Measurements from ENCODE around the gene PDZD8. TPM values are rescaled to one million over a fixed set of nuclear protein-coding genes. Genes with fewer than 3 reads are reported as not detected.
"Not testable (repeated sequence)": the region's sequence is repeated elsewhere in the genome, so short reads cannot be mapped to it uniquely, and the experiment has no call there.

The PDZD8 gene
- total RNA-seq, 1 experiment from 2014 or later = 16.0 TPM

DNA sequence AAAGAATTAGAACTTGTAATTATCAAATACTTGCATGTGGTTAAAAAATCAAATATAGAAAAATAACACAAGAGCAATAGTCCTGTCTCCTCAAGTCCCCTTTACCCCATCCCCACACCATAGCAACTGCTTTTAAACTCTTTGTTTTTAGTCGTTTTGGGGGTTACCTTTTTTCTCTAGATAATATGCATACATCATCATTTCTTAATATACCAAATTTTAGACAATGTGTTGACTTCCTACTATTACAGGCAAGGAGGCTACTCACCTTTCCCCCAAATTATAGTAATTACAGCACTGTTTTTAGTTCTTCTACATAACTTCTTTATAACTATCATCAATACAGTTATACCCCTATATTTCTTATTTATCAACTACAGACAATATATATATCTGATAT, 77.0 kb downstream of the PDZD8 start:
- Histone ChIP-seq H3K9me2 (ENCODE audit: insufficient read depth) (no peaks in the 10 kb centered on the region; the same call in 1 of the 2 replicates), H4K20me1 (ENCODE audit: insufficient read depth) (no peaks in the 10 kb centered on the region), H3K79me2 (ENCODE audit: low read depth) (no peaks in the 10 kb centered on the region), H2AFZ (no peak overlapping the region), H3K4me3 (no peak overlapping the region), H3K4me2 (no peak overlapping the region), H3K36me3 (ENCODE audit: low read depth) (no peaks in the 10 kb centered on the region), H3K9me3 (ENCODE audit: insufficient read depth, low read depth) (no peaks in the 10 kb centered on the region), H3F3A (ENCODE audit: insufficient read depth, low read depth) (no peaks in the 10 kb centered on the region), H3K27ac (no peak overlapping the region), H3K27me3 (ENCODE audit: insufficient read depth, low read depth) (no peaks in the 10 kb centered on the region), H3K4me1 (replicated peaks; ENCODE audit: insufficient read depth) (no peaks in the 10 kb centered on the region)
- intact Hi-C loops (cut with micrococcal nuclease; ENCODE audit: unreplicated experiment) = no loop called here
- DNase-seq = no peak
- TF ChIP-seq, protein P1, sequence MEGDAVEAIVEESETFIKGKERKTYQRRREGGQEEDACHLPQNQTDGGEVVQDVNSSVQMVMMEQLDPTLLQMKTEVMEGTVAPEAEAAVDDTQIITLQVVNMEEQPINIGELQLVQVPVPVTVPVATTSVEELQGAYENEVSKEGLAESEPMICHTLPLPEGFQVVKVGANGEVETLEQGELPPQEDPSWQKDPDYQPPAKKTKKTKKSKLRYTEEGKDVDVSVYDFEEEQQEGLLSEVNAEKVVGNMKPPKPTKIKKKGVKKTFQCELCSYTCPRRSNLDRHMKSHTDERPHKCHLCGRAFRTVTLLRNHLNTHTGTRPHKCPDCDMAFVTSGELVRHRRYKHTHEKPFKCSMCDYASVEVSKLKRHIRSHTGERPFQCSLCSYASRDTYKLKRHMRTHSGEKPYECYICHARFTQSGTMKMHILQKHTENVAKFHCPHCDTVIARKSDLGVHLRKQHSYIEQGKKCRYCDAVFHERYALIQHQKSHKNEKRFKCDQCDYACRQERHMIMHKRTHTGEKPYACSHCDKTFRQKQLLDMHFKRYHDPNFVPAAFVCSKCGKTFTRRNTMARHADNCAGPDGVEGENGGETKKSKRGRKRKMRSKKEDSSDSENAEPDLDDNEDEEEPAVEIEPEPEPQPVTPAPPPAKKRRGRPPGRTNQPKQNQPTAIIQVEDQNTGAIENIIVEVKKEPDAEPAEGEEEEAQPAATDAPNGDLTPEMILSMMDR (conservative IDR thresholded peaks at IDR 0.05) = no peak
- no peak for TF ChIP-seq EZH2 (IDR thresholded peaks at IDR 0.05; ENCODE audit: low read depth)
- CTCF ChIA-PET = no interaction called here
- BruUV-seq (replicated peaks) = no TSS peak
- POLR2A ChIA-PET (ENCODE audit: unreplicated experiment) = no interaction called here

DNA sequence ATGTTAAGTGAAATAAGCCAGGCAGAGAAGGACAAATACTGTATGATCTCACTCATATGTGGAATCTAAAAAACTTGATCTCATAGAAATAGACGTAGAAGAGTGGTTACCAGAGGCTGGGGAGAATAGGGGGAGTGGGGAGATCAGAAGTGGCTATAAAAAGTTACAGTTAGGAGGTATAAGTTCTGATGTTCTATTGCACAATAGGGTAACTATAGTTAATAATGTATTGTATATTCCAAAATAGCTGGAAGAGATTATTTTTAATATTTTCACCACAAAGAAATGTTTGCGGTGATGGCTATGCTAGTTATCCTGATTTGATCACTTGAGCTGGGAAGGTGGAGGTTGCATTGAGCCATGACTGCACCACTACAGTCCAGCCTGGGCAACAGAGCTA, 80.5 kb downstream of the PDZD8 start:
- no peaks in the 10 kb centered on the region for H3K36me3 ChIP-seq (ENCODE audit: low read depth)
- no peaks in the 10 kb centered on the region for H3K4me1 ChIP-seq (replicated peaks; ENCODE audit: insufficient read depth)
- no peaks in the 10 kb centered on the region for H3K79me2 ChIP-seq (ENCODE audit: low read depth)
- no peak for DNase-seq
- H3F3A ChIP-seq (ENCODE audit: insufficient read depth, low read depth) = no peaks in the 10 kb centered on the region
- no TSS peak for BruUV-seq (replicated peaks)
- CTCF ChIA-PET = no interaction called here
- no peak overlapping the region for H2AFZ ChIP-seq
- no peak overlapping the region for H3K4me3 ChIP-seq
- H3K27ac ChIP-seq = no peak overlapping the region
- H3K4me2 ChIP-seq = no peak overlapping the region
- intact Hi-C loops (cut with micrococcal nuclease; ENCODE audit: unreplicated experiment) = no loop called here
- TF ChIP-seq, protein P1 (conservative IDR thresholded peaks at IDR 0.05) = no peak
- TF ChIP-seq EZH2 (IDR thresholded peaks at IDR 0.05; ENCODE audit: low read depth) = no peak
- no peaks in the 10 kb centered on the region for H3K9me3 ChIP-seq (ENCODE audit: insufficient read depth, low read depth)
- POLR2A ChIA-PET (ENCODE audit: unreplicated experiment) = no interaction called here
- H3K9me2 ChIP-seq (ENCODE audit: insufficient read depth) = no peaks in the 10 kb centered on the region; the same call in 1 of the 2 replicates
- H4K20me1 ChIP-seq (ENCODE audit: insufficient read depth) = no peaks in the 10 kb centered on the region
- no peaks in the 10 kb centered on the region for H3K27me3 ChIP-seq (ENCODE audit: insufficient read depth, low read depth)

DNA sequence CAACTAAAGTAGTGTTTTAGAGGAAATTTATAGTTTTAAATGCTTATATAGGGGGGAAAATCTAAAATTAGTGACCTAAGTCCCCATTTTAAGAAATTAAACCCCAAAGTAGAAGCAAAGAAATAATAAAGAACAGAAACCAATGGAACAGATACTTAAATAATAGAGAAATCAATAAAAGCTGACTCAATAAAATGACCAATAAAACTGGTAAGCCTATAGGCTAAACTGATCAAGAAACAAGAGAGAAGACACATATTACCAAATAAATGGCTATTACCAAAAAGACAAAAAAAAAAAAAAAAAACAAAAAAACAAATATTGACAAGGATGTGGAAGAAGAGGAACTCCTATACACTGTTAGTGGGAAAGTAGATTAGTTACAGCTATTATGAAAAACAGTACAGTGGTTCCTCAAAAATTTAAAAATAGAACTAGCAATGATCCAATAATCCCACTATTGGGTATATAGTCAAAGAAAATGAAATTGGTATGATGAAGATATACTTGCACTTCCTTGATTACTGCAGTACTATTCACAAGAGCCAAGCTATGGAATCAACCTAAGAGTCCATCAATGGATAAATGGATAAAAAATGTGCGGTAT, 81.1 kb downstream of the PDZD8 start:
- no peaks in the 10 kb centered on the region for H3K27me3 ChIP-seq (ENCODE audit: insufficient read depth, low read depth)
- DNase-seq = no peak
- H3K9me3 ChIP-seq (ENCODE audit: insufficient read depth, low read depth) = no peaks in the 10 kb centered on the region
- ChIA-PET POLR2A (ENCODE audit: unreplicated experiment) (no interaction called here), CTCF (no interaction called here)
- H4K20me1 ChIP-seq (ENCODE audit: insufficient read depth) = no peaks in the 10 kb centered on the region
- H2AFZ ChIP-seq = no peak overlapping the region
- intact Hi-C loops (cut with micrococcal nuclease; ENCODE audit: unreplicated experiment) = no loop called here
- H3K79me2 ChIP-seq (ENCODE audit: low read depth) = no peaks in the 10 kb centered on the region
- no peak overlapping the region for H3K4me3 ChIP-seq
- BruUV-seq (replicated peaks) = no TSS peak
- no peaks in the 10 kb centered on the region; the same call in 1 of the 2 replicates for H3K9me2 ChIP-seq (ENCODE audit: insufficient read depth)
- H3K4me1 ChIP-seq (replicated peaks; ENCODE audit: insufficient read depth) = no peaks in the 10 kb centered on the region
- TF ChIP-seq EZH2 (IDR thresholded peaks at IDR 0.05; ENCODE audit: low read depth) = no peak
- TF ChIP-seq, protein P1 (conservative IDR thresholded peaks at IDR 0.05) = no peak
- no peak overlapping the region for H3K4me2 ChIP-seq
- H3K27ac ChIP-seq = no peak overlapping the region
- no peaks in the 10 kb centered on the region for H3K36me3 ChIP-seq (ENCODE audit: low read depth)
- H3F3A ChIP-seq (ENCODE audit: insufficient read depth, low read depth) = no peaks in the 10 kb centered on the region

DNA sequence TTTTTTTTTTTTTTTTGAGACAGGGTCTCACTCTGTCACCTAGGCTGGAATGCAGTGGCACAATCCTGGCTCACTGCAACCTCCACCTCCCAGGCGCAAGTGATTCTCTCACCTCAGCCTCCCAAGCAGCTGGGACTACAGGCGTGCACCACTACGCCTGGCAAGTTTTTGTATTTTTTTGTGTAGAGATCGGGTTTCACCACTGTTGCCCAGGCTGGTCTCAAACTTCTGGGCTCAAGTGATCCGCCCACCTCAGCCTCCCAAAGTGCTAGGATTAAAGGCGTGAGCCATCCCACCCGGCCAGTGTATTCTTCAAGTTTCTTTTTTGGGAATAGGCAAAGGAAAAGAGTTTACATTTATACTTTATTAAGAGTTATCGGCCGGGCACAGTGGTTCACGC, 84.4 kb downstream of the PDZD8 start:
- H4K20me1 ChIP-seq (ENCODE audit: insufficient read depth); H3K9me3 ChIP-seq (ENCODE audit: insufficient read depth, low read depth); CTCF ChIA-PET; H3K79me2 ChIP-seq (ENCODE audit: low read depth); H3K36me3 ChIP-seq (ENCODE audit: low read depth); H3K4me2 ChIP-seq; H3K4me1 ChIP-seq (replicated peaks; ENCODE audit: insufficient read depth); BruUV-seq (replicated peaks); H2AFZ ChIP-seq; H3K9me2 ChIP-seq (ENCODE audit: insufficient read depth); intact Hi-C loops (cut with micrococcal nuclease; ENCODE audit: unreplicated experiment); POLR2A ChIA-PET (ENCODE audit: unreplicated experiment); DNase-seq; H3K4me3 ChIP-seq; H3K27ac ChIP-seq; H3F3A ChIP-seq (ENCODE audit: insufficient read depth, low read depth); H3K27me3 ChIP-seq (ENCODE audit: insufficient read depth, low read depth): not testable (repeated sequence)
